OCI-LY1 (cell line): ENCODE data around the gene CDK5RAP3.

Experiments used
- CTCF ChIP-seq: fragments of 200-600 bp; sonication (generic), shearing (Covaris generic); IDR thresholded peaks from 2 replicates; pipeline ENCODE4 v1.5.1; 2017; ENCODE audit warnings: mild to moderate bottlenecking, antibody characterized with exemption, low read length, moderate library complexity, mixed read lengths
- EZH2 ChIP-seq: fragments of 200-600 bp; sonication (generic), shearing (Covaris generic); IDR thresholded peaks from 2 replicates; pipeline ENCODE4 v1.8.0; 2017; ENCODE audit warnings: borderline replicate concordance, mixed run types, mild to moderate bottlenecking, antibody characterized with exemption, low read length, moderate library complexity, mixed read lengths

- TF ChIP-seq CTCF (no peak), EZH2 (no peak)
Observed at GRCh38 chr17:47989159-47989558, 18.2 kb downstream of the CDK5RAP3 start.
